ENCODE data around the gene SPDEF. TPM values are rescaled to one million over a fixed set of nuclear protein-coding genes. Genes with fewer than 3 reads are reported as not detected.

Gene SPDEF
- total RNA-seq, 2 donors from 2014 or later, result not detected

- no peak for ATAC-seq (ENCODE audit: insufficient number of reproducible peaks, low FRiP score, low read depth)
- no peak for DNase-seq (ENCODE audit: low spot score)
- Histone ChIP-seq H3K36me3 (no peaks in the 10 kb centered on the region), H3K4me3 (no peak overlapping the region), H3K4me1 (ENCODE audit: control insufficient read depth in 1 of 2, low read depth in 2 of 2) (no peaks in the 10 kb centered on the region), H3K9me3 (peaks cover 11% of the 10 kb centered on the region), H3K27ac (no peak overlapping the region), H3K27me3 (replicated peaks; ENCODE audit: insufficient read depth) (no peaks in the 10 kb centered on the region)
- no peak for TF ChIP-seq CTCF (IDR thresholded peaks at IDR 0.05)
These were observed 59.9 kb downstream of the SPDEF start for GRCh38 chr6:34496103-34496685.

- H3K27ac ChIP-seq, result no peak overlapping the region
- H3K4me3 ChIP-seq, result no peak overlapping the region
- no peak for TF ChIP-seq CTCF (IDR thresholded peaks at IDR 0.05)
- H3K27me3 ChIP-seq (replicated peaks; ENCODE audit: insufficient read depth), result no peaks in the 10 kb centered on the region
- no peaks in the 10 kb centered on the region for H3K4me1 ChIP-seq (ENCODE audit: control insufficient read depth in 1 of 2, low read depth in 2 of 2)
- peaks cover 1% of the 10 kb centered on the region for H3K9me3 ChIP-seq
- ATAC-seq (ENCODE audit: insufficient number of reproducible peaks, low FRiP score, low read depth) (no peak), DNase-seq (ENCODE audit: low spot score) (no peak)
- no peaks in the 10 kb centered on the region for H3K36me3 ChIP-seq
These were observed 61.2 kb downstream of the SPDEF start for GRCh38 chr6:34494973-34495372.

- H3K4me1 ChIP-seq (ENCODE audit: control insufficient read depth in 1 of 2, low read depth in 2 of 2), result no peaks in the 10 kb centered on the region
- no peak overlapping the region for H3K4me3 ChIP-seq
- H3K36me3 ChIP-seq, result no peaks in the 10 kb centered on the region
- no peak overlapping the region for H3K27ac ChIP-seq
- H3K27me3 ChIP-seq (replicated peaks; ENCODE audit: insufficient read depth), result no peaks in the 10 kb centered on the region
- TF ChIP-seq CTCF (IDR thresholded peaks at IDR 0.05), result no peak
- DNase-seq (ENCODE audit: low spot score), result no peak
- no peak for ATAC-seq (ENCODE audit: insufficient number of reproducible peaks, low FRiP score, low read depth)
- H3K9me3 ChIP-seq, result no peaks in the 10 kb centered on the region
These were observed 62.8 kb downstream of the SPDEF start for GRCh38 chr6:34493344-34493743.

- H3K9me3 ChIP-seq, result no peaks in the 10 kb centered on the region
- no peaks in the 10 kb centered on the region for H3K27me3 ChIP-seq (replicated peaks; ENCODE audit: insufficient read depth)
- no peak overlapping the region for H3K27ac ChIP-seq
- no peak for TF ChIP-seq CTCF (IDR thresholded peaks at IDR 0.05)
- H3K4me3 ChIP-seq, result no peak overlapping the region
- DNase-seq (ENCODE audit: low spot score) (no peak), ATAC-seq (ENCODE audit: insufficient number of reproducible peaks, low FRiP score, low read depth) (no peak)
- no peaks in the 10 kb centered on the region for H3K4me1 ChIP-seq (ENCODE audit: control insufficient read depth in 1 of 2, low read depth in 2 of 2)
- no peaks in the 10 kb centered on the region for H3K36me3 ChIP-seq
These were observed 65.1 kb downstream of the SPDEF start for GRCh38 chr6:34491091-34491430.

GRCh38 chr6:34490390-34491090, 65.6 kb downstream of the SPDEF start:
- ATAC-seq (ENCODE audit: insufficient number of reproducible peaks, low FRiP score, low read depth) (no peak), DNase-seq (ENCODE audit: low spot score) (no peak)
- Histone ChIP-seq H3K36me3 (no peaks in the 10 kb centered on the region), H3K4me3 (no peak overlapping the region), H3K4me1 (ENCODE audit: control insufficient read depth in 1 of 2, low read depth in 2 of 2) (no peaks in the 10 kb centered on the region), H3K9me3 (no peaks in the 10 kb centered on the region), H3K27ac (no peak overlapping the region), H3K27me3 (replicated peaks; ENCODE audit: insufficient read depth) (no peaks in the 10 kb centered on the region)
- no peak for TF ChIP-seq CTCF (IDR thresholded peaks at IDR 0.05)

Data from thoracic aorta (tissue), 2 donors.